ENCODE results near the gene LBHD2.

DNA sequence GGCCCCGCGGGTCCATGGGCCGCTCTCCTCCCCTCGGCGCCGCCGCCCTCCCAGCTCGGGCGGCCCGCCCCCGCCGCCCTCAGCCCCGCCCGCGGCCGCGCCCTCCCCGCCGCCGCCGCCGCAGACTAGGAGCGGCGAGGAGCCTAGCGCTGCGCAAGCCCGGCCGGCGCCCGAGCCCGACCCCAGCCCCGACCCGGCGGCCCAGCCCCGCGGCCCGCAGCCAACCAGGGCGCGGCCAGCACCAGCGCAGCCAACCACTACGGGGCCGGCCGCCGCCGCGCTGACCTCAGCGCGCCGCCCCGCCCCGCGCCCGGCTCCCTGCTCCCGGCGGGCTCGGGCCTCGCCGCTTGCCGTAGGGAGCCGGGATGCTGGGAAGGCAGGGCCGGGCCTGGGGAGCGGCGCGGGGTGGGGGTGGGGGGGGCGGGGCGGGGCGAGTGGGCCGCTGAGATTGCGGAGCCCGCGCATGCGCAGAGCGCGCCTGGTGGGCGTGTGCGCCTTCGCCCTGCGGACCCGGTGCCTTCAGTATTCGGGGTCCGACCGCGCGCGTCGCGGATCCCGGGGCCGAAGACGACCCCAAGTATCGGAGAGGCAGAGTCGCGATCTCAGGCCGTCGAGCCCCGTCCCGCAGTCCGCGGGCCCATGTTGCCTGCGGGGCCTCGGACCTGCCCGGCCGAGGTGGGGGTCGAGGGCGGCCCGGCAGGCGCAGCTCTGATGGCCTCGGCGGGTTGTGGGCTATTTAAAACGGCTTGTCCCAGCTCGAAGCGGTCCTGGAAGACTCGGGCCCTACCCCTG is 26.4 kb upstream of the LBHD2 start, which contains the start of gene CDC42BPB:
- TF ChIP-seq, protein P1, sequence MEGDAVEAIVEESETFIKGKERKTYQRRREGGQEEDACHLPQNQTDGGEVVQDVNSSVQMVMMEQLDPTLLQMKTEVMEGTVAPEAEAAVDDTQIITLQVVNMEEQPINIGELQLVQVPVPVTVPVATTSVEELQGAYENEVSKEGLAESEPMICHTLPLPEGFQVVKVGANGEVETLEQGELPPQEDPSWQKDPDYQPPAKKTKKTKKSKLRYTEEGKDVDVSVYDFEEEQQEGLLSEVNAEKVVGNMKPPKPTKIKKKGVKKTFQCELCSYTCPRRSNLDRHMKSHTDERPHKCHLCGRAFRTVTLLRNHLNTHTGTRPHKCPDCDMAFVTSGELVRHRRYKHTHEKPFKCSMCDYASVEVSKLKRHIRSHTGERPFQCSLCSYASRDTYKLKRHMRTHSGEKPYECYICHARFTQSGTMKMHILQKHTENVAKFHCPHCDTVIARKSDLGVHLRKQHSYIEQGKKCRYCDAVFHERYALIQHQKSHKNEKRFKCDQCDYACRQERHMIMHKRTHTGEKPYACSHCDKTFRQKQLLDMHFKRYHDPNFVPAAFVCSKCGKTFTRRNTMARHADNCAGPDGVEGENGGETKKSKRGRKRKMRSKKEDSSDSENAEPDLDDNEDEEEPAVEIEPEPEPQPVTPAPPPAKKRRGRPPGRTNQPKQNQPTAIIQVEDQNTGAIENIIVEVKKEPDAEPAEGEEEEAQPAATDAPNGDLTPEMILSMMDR (IDR thresholded peaks at IDR 0.05): no peak
- TF ChIP-seq EZH2 (IDR thresholded peaks at IDR 0.05) (no peak), EZH2phosphoT487 (IDR thresholded peaks at IDR 0.05) (no peak)

Measured in neural progenitor cell (in vitro differentiated cells).